Brain microvascular endothelial cell (primary cell): ENCODE results near the gene PTPRT.

Experiments
- DNase-seq: peaks from one replicate; pipeline ENCODE4 v3.0.0-alpha.2; 2020
- H3K27ac ChIP-seq: fragments of 250-450 bp; sonication (Bioruptor Pico); 2 replicates; pipeline ENCODE4 v1.5.1; 2020; ENCODE audit warnings: mild to moderate bottlenecking, moderate library complexity
- H3K27me3 ChIP-seq: fragments of 250-450 bp; sonication (Bioruptor Pico); replicated peaks from 2 replicates; pipeline ENCODE4 v1.5.1; 2020; ENCODE audit warnings: mild to moderate bottlenecking
- H3K36me3 ChIP-seq: fragments of 250-450 bp; sonication (Bioruptor Pico); replicated peaks from 2 replicates; pipeline ENCODE4 v1.5.1; 2020; ENCODE audit warnings: mild to moderate bottlenecking
- H3K4me3 ChIP-seq: 2 replicates; pipeline ENCODE4 v1.5.1; 2011; ENCODE audit warnings: low read depth, mild to moderate bottlenecking, control low read depth, low read length, moderate library complexity
- CTCF ChIP-seq: IDR thresholded peaks from 2 replicates; pipeline ENCODE4 v1.5.1; 2011; ENCODE audit warnings: low read depth, mild to moderate bottlenecking, moderate library complexity, low read length, control low read depth, inconsistent platforms; ENCODE audit errors: missing control alignments
- in situ Hi-C: cut with HindIII; loops from 2 replicates; pipeline ENCODE4 v1.10.0; 2017; ENCODE audit warnings: low sequenced_read_pairs, low pct_ligation_motif_present

The PTPRT gene

GRCh38 chr20:43191946-43192863 is 2.5 kb upstream of the PTPRT start:
- in situ Hi-C loops, result no loop called here
- DNase-seq, result no peak
- peak; percentile 37 for TF ChIP-seq CTCF
- H3K27ac ChIP-seq, result no peak overlapping the region
- H3K27me3 ChIP-seq, result peaks cover 24% of the 10 kb centered on the region
- no peak overlapping the region for H3K4me3 ChIP-seq
- no peaks in the 10 kb centered on the region for H3K36me3 ChIP-seq

- H3K27me3 ChIP-seq, result peaks cover 24% of the 10 kb centered on the region
- in situ Hi-C loops, result no loop called here
- H3K36me3 ChIP-seq, result no peaks in the 10 kb centered on the region
- no peak for DNase-seq
- no peak overlapping the region for H3K27ac ChIP-seq
- no peak for TF ChIP-seq CTCF
- no peak overlapping the region for H3K4me3 ChIP-seq
These were observed 1.4 kb upstream of the PTPRT start for GRCh38 chr20:43191143-43191542.

GRCh38 chr20:43190332-43190953 is 737 bp upstream of the PTPRT start:
- H3K27me3 ChIP-seq, result peaks cover 24% of the 10 kb centered on the region
- H3K27ac ChIP-seq, result no peak overlapping the region
- DNase-seq, result no peak
- in situ Hi-C loops, result no loop called here
- H3K36me3 ChIP-seq, result no peaks in the 10 kb centered on the region
- no peak overlapping the region for H3K4me3 ChIP-seq
- no peak for TF ChIP-seq CTCF

- H3K4me3 ChIP-seq, result no peak overlapping the region
- no peak overlapping the region for H3K27ac ChIP-seq
- H3K36me3 ChIP-seq, result no peaks in the 10 kb centered on the region
- no peak for DNase-seq
- TF ChIP-seq CTCF, result no peak
- H3K27me3 ChIP-seq, result peaks cover 24% of the 10 kb centered on the region
- in situ Hi-C loops, result no loop called here
These were observed 699 bp downstream of the PTPRT start for GRCh38 chr20:43188861-43189553.

- H3K36me3 ChIP-seq, result no peaks in the 10 kb centered on the region
- in situ Hi-C loops, result no loop called here
- no peak for TF ChIP-seq CTCF
- no peak overlapping the region for H3K4me3 ChIP-seq
- DNase-seq, result no peak
- peaks cover 24% of the 10 kb centered on the region for H3K27me3 ChIP-seq
- H3K27ac ChIP-seq, result no peak overlapping the region
These were observed 1.5 kb downstream of the PTPRT start for GRCh38 chr20:43188234-43188653.
